ENCODE measurements around the gene CD40. TPM values are rescaled to one million over a fixed set of nuclear protein-coding genes. Genes with fewer than 3 reads are reported as not detected.
"Not testable (repeated sequence)": the region's sequence is repeated elsewhere in the genome, so short reads cannot be mapped to it uniquely, and the experiment has no call there.

CD40 gene
- total RNA-seq, 1 experiment from 2014 or later: 14.1 TPM

DNA sequence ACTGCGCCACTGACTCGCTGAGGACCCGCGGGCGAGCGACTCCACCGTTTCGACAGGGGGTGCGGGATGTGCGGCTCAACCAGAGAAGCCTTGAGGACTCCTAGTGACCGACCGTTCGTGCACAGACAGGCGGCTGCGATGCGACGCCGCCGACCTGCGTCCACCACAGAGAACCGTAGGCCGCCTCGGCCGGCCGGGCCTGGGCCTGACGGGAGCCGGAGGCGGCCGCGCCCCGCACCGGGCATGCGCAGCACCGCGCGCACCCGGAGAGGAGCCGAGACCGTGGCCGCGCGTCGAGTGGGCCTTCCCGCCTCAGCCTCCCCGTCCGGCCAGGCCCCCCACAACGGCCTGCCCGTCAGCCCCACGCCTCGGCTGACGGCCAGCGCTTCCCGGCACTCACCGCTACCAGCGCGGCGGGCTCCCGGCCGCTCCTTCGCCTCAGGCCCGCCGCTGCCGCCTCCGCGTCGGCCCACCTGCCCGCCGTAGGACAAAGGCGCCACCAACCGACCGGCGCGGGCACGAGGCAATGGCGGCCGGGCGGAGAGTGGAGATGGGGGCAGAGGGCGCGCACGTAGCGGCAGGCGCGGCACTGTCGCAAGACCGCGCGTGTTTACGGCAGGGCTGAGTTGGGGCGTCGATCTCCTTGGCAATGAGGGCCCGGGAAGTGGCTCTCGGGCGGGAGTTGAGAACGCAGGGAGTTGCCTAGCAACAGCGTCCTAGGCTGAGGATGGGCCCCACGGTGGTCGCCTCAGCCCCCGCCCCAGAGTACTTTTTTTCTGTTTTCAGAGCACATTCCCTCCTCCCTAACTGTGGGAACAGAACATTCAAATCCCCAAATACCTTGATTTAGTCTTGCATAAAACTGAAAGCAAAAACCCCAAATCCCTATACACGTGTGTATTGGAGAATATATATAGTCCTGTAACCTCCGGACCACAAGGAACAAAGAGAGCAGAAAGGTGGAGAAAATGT is 28.4 kb upstream of the CD40 start, which contains the start of gene NCOA5:
Gene NCOA5 (minus strand): TSS at position 546 of the 972 bp plus-strand sequence. CDS start 10,538 bp downstream, outside the sequence.
- ChIA-PET POLR2A (no interaction called here), CTCF (interaction anchor here (0.8 to 2.1 kb wide), 2 partner anchors 9 to 67 kb away, joined by 3 to 7 read pairs; no protein-coding TSS in a partner anchor)
- Histone ChIP-seq H3K4me3 (ENCODE audit: low read depth in 2 of 2, low read length in 2 of 2) (peak within 1 kb of the TSS; percentile 84 to 92), H3K27ac (ENCODE audit: low read length) (peak within 1 kb of the TSS; percentile 86), H3K27me3 (ENCODE audit: control insufficient read depth, insufficient read depth, low read length) (no peaks in the 10 kb centered on the region), H3K36me3 (ENCODE audit: control insufficient read depth, insufficient read depth, low read length) (peaks cover 5% of the 10 kb centered on the region; the same call in 1 of the 2 replicates), H3K9me3 (ENCODE audit: control insufficient read depth, insufficient read depth, low read depth, low read length) (no peaks in the 10 kb centered on the region), H3K4me1 (ENCODE audit: control insufficient read depth, insufficient read depth, low read length) (peaks cover 42% of the 10 kb centered on the region)
- in situ Hi-C loops (cut with HindIII; ENCODE audit: low pct_unique_long_range_greater_than_20kb, low sequenced_read_pairs): no loop called here
- DNase-seq (ENCODE audit: low read depth, low spot score): peak; percentile 60
- ATAC-seq: peak; percentile 96
- TF ChIP-seq, protein P1, sequence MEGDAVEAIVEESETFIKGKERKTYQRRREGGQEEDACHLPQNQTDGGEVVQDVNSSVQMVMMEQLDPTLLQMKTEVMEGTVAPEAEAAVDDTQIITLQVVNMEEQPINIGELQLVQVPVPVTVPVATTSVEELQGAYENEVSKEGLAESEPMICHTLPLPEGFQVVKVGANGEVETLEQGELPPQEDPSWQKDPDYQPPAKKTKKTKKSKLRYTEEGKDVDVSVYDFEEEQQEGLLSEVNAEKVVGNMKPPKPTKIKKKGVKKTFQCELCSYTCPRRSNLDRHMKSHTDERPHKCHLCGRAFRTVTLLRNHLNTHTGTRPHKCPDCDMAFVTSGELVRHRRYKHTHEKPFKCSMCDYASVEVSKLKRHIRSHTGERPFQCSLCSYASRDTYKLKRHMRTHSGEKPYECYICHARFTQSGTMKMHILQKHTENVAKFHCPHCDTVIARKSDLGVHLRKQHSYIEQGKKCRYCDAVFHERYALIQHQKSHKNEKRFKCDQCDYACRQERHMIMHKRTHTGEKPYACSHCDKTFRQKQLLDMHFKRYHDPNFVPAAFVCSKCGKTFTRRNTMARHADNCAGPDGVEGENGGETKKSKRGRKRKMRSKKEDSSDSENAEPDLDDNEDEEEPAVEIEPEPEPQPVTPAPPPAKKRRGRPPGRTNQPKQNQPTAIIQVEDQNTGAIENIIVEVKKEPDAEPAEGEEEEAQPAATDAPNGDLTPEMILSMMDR (IDR thresholded peaks at IDR 0.05): peak; percentile 66
- TF ChIP-seq TCF7L2 (IDR thresholded peaks at IDR 0.05; ENCODE audit: low read depth, low read length) (no peak; the same call in 1 of the 2 replicates), POLR2AphosphoS5 (IDR thresholded peaks at IDR 0.05; ENCODE audit: low read depth, low read length) (peak; percentile 91), SIN3A (IDR thresholded peaks at IDR 0.05; ENCODE audit: borderline replicate concordance, insufficient read depth, low read depth, low read length) (peak; percentile 57; the same call in 1 of the 2 replicates)
- TF ChIP-seq, protein P2, sequence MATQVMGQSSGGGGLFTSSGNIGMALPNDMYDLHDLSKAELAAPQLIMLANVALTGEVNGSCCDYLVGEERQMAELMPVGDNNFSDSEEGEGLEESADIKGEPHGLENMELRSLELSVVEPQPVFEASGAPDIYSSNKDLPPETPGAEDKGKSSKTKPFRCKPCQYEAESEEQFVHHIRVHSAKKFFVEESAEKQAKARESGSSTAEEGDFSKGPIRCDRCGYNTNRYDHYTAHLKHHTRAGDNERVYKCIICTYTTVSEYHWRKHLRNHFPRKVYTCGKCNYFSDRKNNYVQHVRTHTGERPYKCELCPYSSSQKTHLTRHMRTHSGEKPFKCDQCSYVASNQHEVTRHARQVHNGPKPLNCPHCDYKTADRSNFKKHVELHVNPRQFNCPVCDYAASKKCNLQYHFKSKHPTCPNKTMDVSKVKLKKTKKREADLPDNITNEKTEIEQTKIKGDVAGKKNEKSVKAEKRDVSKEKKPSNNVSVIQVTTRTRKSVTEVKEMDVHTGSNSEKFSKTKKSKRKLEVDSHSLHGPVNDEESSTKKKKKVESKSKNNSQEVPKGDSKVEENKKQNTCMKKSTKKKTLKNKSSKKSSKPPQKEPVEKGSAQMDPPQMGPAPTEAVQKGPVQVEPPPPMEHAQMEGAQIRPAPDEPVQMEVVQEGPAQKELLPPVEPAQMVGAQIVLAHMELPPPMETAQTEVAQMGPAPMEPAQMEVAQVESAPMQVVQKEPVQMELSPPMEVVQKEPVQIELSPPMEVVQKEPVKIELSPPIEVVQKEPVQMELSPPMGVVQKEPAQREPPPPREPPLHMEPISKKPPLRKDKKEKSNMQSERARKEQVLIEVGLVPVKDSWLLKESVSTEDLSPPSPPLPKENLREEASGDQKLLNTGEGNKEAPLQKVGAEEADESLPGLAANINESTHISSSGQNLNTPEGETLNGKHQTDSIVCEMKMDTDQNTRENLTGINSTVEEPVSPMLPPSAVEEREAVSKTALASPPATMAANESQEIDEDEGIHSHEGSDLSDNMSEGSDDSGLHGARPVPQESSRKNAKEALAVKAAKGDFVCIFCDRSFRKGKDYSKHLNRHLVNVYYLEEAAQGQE (IDR thresholded peaks at IDR 0.05; ENCODE audit: insufficient read depth in 1 of 2, low read depth in 2 of 2, low read length in 1 of 2): peak in 1 of 2 experiments; percentile 66; a peak in 1 of 4 replicates
- BruUV-seq (replicated peaks): no TSS peak
- intact Hi-C loops (cut with micrococcal nuclease; ENCODE audit: unreplicated experiment): loop anchor here (2.0 kb wide), 1 partner anchor 67 kb away; no protein-coding TSS in a partner anchor

DNA sequence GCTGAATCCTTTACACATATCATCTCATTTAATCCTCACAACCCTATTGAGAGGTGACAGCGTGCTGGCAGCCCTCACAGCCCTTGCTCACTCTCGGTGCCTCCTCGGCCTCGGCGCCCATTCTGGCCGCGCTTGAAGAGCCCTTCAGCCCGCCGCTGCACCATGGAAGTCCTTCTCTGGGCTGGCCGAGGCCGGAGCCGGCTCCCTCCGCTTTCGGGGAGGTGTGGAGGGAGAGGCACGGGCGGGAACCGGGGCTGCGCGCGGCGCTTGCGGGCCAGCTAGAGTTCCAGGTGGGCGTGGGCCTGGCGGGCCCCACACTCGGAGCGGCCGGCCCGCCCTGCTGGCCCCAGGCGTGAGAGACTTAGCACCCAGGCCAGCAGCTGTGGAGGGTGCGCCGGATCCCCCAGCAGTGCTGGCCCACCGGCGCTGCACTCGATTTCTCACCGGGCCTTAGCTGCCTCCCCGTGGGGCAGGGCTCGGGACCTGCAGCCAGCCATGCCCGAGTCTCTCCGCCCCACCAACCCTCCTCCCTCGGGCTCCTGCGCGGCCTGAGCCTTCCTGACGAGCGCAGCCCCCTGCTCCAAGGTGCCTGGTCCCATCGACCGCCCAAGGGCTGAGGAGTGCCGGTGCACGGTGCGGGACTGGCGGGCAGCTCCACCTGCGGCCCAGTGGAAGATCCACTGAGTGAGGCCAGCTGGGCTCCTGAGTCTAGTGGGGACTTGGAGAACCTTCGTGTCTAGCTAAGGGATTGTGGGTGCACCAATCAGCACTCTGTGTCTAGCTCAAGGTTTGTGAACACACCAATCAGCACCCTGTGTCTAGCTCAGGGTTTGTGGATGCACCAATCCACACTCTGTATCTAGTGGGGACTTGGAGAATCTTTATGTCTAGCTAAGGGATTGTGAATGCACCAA is 26.2 kb upstream of the CD40 start:
- H3K27ac ChIP-seq (ENCODE audit: low read length); H3K4me3 ChIP-seq (ENCODE audit: low read depth in 2 of 2, low read length in 2 of 2); H3K9me3 ChIP-seq (ENCODE audit: control insufficient read depth, insufficient read depth, low read depth, low read length); intact Hi-C loops (cut with micrococcal nuclease; ENCODE audit: unreplicated experiment); DNase-seq (ENCODE audit: low read depth, low spot score); CTCF ChIA-PET; in situ Hi-C loops (cut with HindIII; ENCODE audit: low pct_unique_long_range_greater_than_20kb, low sequenced_read_pairs); H3K36me3 ChIP-seq (ENCODE audit: control insufficient read depth, insufficient read depth, low read length); BruUV-seq (replicated peaks); ATAC-seq; H3K27me3 ChIP-seq (ENCODE audit: control insufficient read depth, insufficient read depth, low read length): not testable (repeated sequence)
- POLR2A ChIA-PET: interaction anchor here (0.6 kb wide), 1 partner anchor 93 kb away, joined by 3 read pairs; no protein-coding TSS in a partner anchor
- H3K4me1 ChIP-seq (ENCODE audit: control insufficient read depth, insufficient read depth, low read length): peaks cover 21% of the 10 kb centered on the region
